Effector memory CD4-positive, alpha-beta T cell (primary cell): Measurements from ENCODE around the gene ESRP2.

Experiments
- DNase-seq, 3 donors: peaks; one replicate each; pipeline ENCODE4 v3.0.0-alpha.2; 2020
- H3K27ac ChIP-seq: 2 replicates; pipeline ENCODE4 v1.7.0; 2013; ENCODE audit warnings: mild to moderate bottlenecking, low read length, moderate library complexity; ENCODE audit not compliant: insufficient read depth, poor library complexity, severe bottlenecking
- H3K27me3 ChIP-seq: replicated peaks from 2 replicates; pipeline ENCODE4 v1.7.0; 2013; ENCODE audit warnings: mild to moderate bottlenecking, low read length; ENCODE audit not compliant: insufficient read depth, control insufficient read depth, poor library complexity, severe bottlenecking
- H3K36me3 ChIP-seq: 2 replicates; pipeline ENCODE4 v1.7.0; 2013; ENCODE audit warnings: mild to moderate bottlenecking, low read length, moderate library complexity; ENCODE audit not compliant: control insufficient read depth, insufficient read depth
- H3K4me1 ChIP-seq: 2 replicates; pipeline ENCODE4 v1.7.0; 2013; ENCODE audit warnings: low read length, mild to moderate bottlenecking; ENCODE audit not compliant: control insufficient read depth, insufficient read depth, poor library complexity, severe bottlenecking
- H3K4me3 ChIP-seq: 2 replicates; pipeline ENCODE4 v1.7.0; 2013; ENCODE audit warnings: low read length, low read depth, mild to moderate bottlenecking; ENCODE audit not compliant: insufficient read depth, poor library complexity, severe bottlenecking
- H3K9me3 ChIP-seq: 2 replicates; pipeline ENCODE4 v1.7.0; 2013; ENCODE audit warnings: mild to moderate bottlenecking, low read length, moderate library complexity; ENCODE audit not compliant: control insufficient read depth

The ESRP2 gene

GRCh38 chr16:68242085-68242484 is 6.2 kb upstream of the ESRP2 start:
- H3K27me3 ChIP-seq, result no peaks in the 10 kb centered on the region
- no peak overlapping the region for H3K27ac ChIP-seq
- no peak for DNase-seq
- no peak overlapping the region for H3K4me3 ChIP-seq
- H3K9me3 ChIP-seq, result no peaks in the 10 kb centered on the region
- peaks cover 27% of the 10 kb centered on the region for H3K4me1 ChIP-seq
- no peaks in the 10 kb centered on the region for H3K36me3 ChIP-seq

GRCh38 chr16:68238029-68238345 is 2.1 kb upstream of the ESRP2 start:
- peaks cover 18% of the 10 kb centered on the region for H3K4me1 ChIP-seq
- H3K27ac ChIP-seq, result peak overlapping the region; percentile 43
- no peaks in the 10 kb centered on the region for H3K36me3 ChIP-seq
- no peaks in the 10 kb centered on the region for H3K9me3 ChIP-seq
- DNase-seq, result no peak
- peak overlapping the region; percentile 66 for H3K4me3 ChIP-seq
- H3K27me3 ChIP-seq, result no peaks in the 10 kb centered on the region

GRCh38 chr16:68237243-68238028 is 1.5 kb upstream of the ESRP2 start:
- no peaks in the 10 kb centered on the region for H3K36me3 ChIP-seq
- peaks cover 18% of the 10 kb centered on the region for H3K4me1 ChIP-seq
- DNase-seq, result peak; percentile 80 to 87 (median 84)
- no peaks in the 10 kb centered on the region for H3K9me3 ChIP-seq
- no peaks in the 10 kb centered on the region for H3K27me3 ChIP-seq
- H3K4me3 ChIP-seq, result peak overlapping the region; percentile 66
- H3K27ac ChIP-seq, result peak overlapping the region; percentile 43

- H3K4me3 ChIP-seq, result peak overlapping the region; percentile 66
- no peaks in the 10 kb centered on the region for H3K9me3 ChIP-seq
- H3K27me3 ChIP-seq, result no peaks in the 10 kb centered on the region
- peaks cover 18% of the 10 kb centered on the region for H3K4me1 ChIP-seq
- no peak for DNase-seq
- peak overlapping the region; percentile 43 for H3K27ac ChIP-seq
- H3K36me3 ChIP-seq, result no peaks in the 10 kb centered on the region
Observed at GRCh38 chr16:68236826-68237242, 907 bp upstream of the ESRP2 start.

GRCh38 chr16:68236137-68236825 is 354 bp upstream of the ESRP2 start:
- Histone ChIP-seq H3K9me3 (no peaks in the 10 kb centered on the region), H3K4me1 (peaks cover 18% of the 10 kb centered on the region), H3K27ac (peak overlapping the region; percentile 43), H3K27me3 (no peaks in the 10 kb centered on the region), H3K36me3 (no peaks in the 10 kb centered on the region), H3K4me3 (peak overlapping the region; percentile 66)
- peak; percentile 28 to 62 (median 48) for DNase-seq

- no peak for DNase-seq
- Histone ChIP-seq H3K27ac (no peak overlapping the region), H3K36me3 (peaks cover 5% of the 10 kb centered on the region), H3K4me1 (peaks cover 18% of the 10 kb centered on the region), H3K9me3 (no peaks in the 10 kb centered on the region), H3K4me3 (peak overlapping the region; percentile 66), H3K27me3 (no peaks in the 10 kb centered on the region)
Observed at GRCh38 chr16:68235108-68235886, 630 bp downstream of the ESRP2 start.

GRCh38 chr16:68234188-68235107 is 1.5 kb downstream of the ESRP2 start:
- no peak for DNase-seq
- peak overlapping the region; percentile 3 for H3K27ac ChIP-seq
- H3K9me3 ChIP-seq, result no peaks in the 10 kb centered on the region
- H3K36me3 ChIP-seq, result peaks cover 12% of the 10 kb centered on the region
- H3K27me3 ChIP-seq, result no peaks in the 10 kb centered on the region
- H3K4me3 ChIP-seq, result no peak overlapping the region
- peaks cover 13% of the 10 kb centered on the region for H3K4me1 ChIP-seq

GRCh38 chr16:68233835-68234187 is 2.1 kb downstream of the ESRP2 start:
- peaks cover 18% of the 10 kb centered on the region for H3K4me1 ChIP-seq
- peaks cover 12% of the 10 kb centered on the region for H3K36me3 ChIP-seq
- no peak for DNase-seq
- no peaks in the 10 kb centered on the region for H3K27me3 ChIP-seq
- no peaks in the 10 kb centered on the region for H3K9me3 ChIP-seq
- H3K4me3 ChIP-seq, result no peak overlapping the region
- H3K27ac ChIP-seq, result peak overlapping the region; percentile 3

GRCh38 chr16:68233085-68233834 is 2.7 kb downstream of the ESRP2 start:
- Histone ChIP-seq H3K4me3 (no peak overlapping the region), H3K9me3 (no peaks in the 10 kb centered on the region), H3K27ac (peak overlapping the region; percentile 3), H3K27me3 (no peaks in the 10 kb centered on the region), H3K4me1 (peaks cover 12% of the 10 kb centered on the region), H3K36me3 (peaks cover 12% of the 10 kb centered on the region)
- no peak for DNase-seq
